ENCODE data around the gene RUNX2.

Gene RUNX2

DNA sequence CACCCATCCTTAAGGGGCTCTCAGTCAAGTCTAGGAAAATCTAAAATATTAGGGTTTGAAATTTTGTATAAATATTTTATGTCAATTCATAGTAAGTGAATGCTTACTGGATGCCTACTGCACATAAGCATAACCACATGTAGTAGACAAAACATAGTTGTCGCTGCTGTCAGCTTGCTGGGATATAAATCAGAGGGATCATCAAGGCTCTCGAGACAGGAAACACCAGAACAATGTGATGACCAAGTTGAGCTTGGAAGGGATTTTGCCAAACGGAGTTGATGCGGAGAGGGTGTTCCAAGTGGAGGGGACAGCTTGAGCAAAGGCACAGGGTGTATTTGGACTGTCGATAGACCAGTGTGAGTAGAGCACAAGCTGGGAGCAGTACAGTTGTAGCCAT is 155.4 kb downstream of the RUNX2 start:
- DNase-seq (ENCODE audit: low read depth in 2 of 2), result no peak

DNA sequence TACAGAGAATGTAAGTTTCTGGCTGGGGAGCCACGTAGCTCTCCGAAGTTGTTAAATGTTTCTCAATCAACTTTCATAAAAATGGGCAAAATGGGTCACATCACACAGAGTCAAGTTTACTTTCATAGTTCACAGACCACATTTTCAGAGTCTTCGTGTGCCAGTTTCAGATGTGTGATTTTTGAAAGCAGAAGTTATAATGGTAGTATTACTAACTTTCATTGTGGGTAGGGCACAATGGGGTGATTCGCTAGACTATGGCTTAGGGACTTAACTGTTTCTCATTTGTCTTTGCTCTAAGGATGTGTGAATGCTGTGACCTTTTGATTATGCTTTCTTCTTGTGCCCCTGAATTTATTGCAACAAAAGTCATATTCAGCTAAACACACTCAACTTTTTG is 158.6 kb downstream of the RUNX2 start:
- DNase-seq (ENCODE audit: low read depth in 2 of 2), result no peak

DNA sequence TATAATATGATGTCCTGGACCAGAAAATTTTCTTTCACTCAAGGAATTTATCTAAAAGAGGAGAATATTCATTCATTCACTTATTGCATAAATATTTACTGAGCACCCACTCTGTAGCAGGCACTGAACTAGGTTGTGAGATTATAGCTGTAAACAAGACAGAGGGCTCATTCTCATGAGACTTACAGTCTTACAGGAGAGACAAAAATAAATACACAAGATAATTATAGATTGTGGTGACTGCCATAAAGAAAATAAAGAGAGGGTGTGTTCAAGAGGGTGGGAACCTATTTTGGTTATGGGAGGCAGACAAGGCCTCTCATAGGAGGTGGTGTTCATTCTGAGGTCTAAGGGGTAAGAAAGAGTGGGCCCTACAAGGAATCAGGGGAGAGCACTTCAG is 159.5 kb downstream of the RUNX2 start:
- no peak for DNase-seq (ENCODE audit: low read depth in 2 of 2)

DNA sequence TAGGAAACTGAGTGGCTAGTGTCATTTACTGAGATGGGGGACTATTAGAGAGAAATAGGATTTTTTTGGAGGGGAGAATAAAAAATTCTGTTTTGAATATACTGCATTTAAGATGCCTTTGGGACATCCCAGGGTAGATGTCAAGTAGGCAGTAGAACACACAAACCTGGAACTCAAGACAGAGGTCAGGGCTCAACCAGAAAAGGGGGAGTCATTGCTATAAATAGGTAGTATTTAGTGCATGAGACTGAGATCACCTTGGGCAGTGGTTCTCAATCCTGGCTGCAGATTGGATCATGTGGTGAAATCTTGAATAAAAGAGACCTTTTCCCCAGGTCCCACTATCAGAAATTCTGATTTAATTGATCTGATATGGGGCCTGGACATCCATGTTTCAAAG is 160.1 kb downstream of the RUNX2 start:
- no peak for DNase-seq (ENCODE audit: low read depth in 2 of 2)

DNA sequence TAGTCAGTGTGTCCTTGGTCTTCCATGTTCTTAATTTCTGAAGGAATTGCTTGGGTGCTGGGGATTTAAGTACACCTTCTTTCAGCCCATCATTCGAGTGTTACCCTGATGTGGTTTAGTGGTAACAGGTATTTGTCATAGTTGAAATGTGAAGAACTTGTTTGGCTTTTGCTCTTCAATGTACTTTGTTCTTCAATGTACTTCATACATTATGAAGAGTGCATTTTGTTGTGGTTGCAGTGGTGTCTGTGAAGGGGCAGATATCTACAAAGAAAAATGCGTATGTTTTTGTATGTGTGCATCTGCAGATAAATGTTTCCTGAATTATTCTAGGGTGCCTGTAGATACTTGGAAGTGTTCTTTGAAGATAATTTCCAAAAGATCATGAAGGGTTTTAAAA is 160.8 kb downstream of the RUNX2 start:
- no peak for DNase-seq (ENCODE audit: low read depth in 2 of 2)

DNA sequence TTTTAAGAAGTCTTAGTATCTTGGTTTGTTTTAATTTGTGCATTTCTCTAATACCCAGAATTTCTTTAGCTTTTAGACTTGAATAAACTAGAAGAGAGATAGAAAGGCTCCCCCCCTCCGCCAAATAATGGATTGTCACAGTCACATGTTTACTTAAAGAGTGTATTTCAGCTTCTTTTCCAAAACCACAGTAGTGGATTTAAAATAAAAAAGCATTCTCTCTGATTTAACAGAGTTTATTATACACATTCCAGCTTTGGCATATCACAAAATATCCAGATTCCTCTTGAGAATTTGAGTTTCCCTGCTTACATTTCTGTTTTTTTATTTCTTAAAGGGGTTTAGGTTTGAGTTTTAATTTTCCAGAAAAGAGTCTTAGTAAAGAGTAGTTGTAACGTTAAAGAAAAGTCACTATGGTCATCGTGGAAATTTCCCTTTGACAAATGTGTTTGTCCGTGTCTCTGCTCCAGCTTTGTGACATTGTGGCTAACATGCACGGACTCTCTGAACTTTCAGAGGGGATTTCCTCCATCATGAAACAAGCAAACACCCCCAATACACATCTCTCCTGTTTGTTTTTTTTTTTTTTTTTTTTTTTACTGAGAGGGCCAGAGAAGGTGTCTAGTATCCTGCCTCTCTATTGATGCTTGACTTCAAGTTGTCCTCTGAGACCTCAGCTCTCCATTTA is 163.1 kb downstream of the RUNX2 start:
- no peak for DNase-seq (ENCODE audit: low read depth in 2 of 2)

DNA sequence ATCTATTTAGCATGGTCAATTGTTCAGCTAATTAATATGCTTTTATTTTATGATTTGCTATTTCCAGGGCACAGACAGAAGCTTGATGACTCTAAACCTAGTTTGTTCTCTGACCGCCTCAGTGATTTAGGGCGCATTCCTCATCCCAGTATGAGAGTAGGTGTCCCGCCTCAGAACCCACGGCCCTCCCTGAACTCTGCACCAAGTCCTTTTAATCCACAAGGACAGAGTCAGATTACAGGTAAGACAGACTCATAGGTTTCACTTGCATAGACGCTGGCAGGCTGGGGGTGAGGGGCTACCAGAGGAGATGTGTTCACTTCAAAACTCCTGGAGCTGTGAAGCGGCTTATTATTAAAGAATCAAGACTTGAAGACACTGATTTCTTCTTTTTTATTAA is 163.7 kb downstream of the RUNX2 start:
- DNase-seq (ENCODE audit: low read depth in 2 of 2), result no peak

DNA sequence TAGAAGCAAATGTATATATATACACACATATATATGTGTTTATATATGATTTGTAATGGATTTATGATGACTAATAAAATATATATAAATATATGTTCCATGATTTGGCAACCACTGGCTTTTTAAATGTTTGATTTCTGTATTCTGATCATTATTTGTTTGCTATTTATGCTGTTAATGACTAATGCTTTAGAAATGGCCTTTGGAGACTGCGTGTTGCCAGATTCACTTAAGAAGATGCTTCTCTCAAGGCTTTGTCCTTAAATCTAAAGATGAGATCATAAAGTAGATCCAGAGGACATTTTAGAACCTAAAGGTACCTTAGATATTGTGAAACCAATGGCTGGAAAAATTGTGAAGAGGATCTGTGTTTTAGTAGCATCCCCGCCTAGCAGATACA is 165.6 kb downstream of the RUNX2 start:
- no peak for DNase-seq (ENCODE audit: low read depth in 2 of 2)

DNA sequence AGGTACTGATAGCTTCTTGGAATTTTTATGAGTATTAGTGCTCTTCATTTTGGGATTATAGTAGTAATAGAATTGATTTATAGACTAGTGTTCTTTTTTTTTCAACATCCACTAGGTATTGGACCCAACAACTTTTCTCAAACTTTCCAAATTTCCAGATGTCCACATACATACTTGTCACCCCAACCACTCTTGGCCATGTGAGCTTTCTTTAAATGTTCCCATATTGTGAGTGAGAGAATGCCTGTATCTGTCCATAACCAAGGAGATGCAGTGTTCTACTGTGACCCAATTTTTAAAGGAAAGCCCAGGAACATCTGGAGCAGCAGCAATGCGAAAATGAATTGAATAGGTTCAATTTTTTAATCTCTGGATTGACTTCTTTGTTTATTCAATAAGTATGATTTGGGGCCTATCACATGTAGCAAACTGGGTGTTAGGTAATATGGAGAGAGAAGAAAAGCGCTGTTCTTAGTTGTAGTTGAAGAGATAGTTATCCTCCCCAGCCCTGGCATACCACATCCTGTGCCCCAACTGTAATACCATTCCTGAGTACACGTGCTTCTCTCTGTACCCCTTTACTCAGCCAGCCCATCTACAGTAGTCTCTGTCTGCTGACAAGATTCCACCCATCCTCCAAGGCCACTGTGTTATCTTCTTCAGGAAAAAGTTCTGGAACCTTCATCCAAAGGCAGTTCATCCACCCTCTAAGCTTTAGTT is 166.4 kb downstream of the RUNX2 start:
- DNase-seq (ENCODE audit: low read depth in 2 of 2), result no peak

DNA sequence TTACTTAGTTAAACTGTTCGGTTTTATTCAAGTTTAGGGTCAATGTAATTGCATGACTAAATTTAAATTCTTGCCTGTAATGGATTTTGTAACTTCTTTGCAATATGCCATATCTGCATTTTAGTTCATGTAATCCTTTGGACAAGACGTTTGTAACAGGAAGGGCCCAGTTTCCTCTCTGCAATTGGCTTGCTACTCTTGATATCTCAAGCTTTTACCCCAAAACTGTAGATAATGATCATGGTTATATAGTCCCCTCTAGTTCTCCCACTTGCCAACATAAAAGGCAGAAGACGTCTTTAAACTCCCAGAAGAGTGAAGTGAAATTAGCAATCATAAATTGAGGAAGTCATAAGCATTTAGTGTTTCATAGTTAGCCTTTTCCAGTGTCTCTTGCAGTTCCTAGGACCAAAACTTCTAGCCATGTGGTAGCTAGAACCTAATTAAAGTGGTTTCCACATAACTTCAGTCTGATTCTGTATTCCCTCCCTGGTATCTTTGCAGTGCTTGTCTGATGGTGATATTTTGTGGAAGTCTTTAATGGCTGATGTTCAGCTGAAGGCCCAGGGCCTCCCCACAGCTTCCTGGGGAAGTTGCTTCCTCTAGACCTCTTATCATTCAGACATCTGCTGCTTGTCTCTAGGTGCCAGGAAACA is 167.4 kb downstream of the RUNX2 start:
- no peak for DNase-seq (ENCODE audit: low read depth in 2 of 2)

DNA sequence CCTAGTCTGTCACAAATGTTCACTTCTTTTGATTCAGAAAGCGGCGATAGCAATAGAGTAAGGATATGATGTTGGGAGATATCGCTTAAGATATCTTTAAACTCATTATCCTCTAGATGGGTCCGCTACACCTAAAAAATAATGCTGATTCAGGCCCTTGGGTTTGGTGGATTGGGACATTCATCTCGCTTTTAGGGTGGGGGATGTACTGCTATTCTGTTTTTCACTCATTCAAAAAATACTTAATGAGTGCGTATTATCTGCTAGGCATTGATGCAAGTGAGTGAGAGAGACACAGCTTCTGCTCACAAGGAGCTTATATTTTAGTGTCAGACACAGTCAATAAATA is 167.9 kb downstream of the RUNX2 start:
- DNase-seq (ENCODE audit: low read depth in 2 of 2), result no peak

DNA sequence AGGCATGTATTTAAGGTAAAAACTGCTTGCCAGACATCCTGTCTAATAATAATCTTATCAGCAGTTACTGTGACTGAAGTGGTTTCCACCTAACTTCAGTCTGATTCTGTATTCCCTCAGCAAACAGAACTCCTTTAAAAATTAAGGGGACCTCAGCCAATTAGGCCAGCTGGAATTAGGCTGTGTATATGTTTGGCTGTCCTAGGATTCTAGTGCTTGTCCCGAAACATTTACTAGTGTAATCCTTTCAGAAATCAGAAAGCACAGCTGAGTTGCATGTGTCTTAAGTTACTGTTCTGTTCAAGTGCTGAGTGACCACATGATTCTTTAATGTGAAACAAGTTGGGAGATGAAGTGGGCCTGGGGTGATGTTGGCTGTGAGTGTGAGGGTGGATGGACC is 170.5 kb downstream of the RUNX2 start:
- no peak for DNase-seq (ENCODE audit: low read depth in 2 of 2)

DNA sequence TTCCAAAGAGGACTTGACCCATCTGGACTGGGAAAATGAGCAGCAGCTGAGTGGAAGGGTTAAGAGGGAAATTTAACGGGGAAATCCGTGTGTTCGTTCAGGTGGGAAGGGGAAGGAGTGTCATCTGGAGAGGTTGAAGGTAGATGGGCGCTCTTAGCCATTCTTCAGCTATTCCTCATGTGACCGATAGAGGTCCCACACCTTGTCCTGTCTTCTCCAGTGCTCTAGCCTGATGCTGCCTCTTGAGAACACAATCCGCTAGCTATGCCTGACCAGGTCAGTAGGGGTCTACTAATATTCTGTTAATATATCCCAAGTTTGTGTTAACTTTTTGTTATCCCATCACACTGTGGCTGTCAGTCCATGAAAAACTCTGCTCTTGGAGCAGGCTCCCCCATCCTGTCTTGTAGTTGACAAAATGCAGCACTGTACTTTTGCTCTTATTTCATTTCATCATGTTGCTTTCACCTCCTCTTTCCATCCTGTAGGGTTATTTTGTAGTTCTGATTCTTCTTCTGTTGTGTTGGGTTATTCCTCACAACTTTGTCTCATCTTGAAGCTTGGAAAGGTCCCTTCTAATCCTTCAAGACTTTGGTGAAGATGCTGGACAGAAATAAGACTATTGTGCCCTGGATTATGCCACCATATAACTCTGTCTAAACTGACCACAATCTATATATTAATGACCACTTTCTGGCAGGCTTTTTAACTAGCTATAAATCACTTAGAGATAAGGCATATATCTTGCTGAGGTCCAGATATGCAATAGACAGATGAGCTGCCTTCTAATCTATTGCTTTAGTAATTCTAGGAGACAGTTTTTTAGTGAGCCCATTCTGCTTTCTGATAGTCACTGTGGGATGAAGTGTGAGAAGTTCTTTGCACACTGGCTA is 173.0 kb downstream of the RUNX2 start:
- DNase-seq (ENCODE audit: low read depth in 2 of 2), result no peak

DNA sequence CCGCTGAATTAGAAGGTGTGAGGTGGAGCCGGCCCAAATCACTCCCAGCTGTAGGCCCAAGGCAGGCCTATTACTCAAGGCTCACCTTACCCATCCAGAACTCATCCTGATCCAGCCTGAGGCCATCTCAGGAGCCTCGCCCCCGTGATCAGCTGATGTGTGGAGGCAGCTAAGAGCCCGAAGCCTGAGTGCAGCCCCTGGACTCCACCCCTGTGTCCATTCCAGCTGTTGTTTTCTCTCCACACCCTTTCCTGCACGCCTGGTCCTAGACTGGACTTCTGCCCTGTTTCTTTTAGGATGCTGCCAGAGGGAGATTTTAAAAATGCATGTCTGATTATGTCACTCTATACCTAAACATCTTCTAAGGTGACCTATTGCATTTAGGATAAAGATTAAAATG is 174.3 kb downstream of the RUNX2 start:
- DNase-seq (ENCODE audit: low read depth in 2 of 2), result no peak

DNA sequence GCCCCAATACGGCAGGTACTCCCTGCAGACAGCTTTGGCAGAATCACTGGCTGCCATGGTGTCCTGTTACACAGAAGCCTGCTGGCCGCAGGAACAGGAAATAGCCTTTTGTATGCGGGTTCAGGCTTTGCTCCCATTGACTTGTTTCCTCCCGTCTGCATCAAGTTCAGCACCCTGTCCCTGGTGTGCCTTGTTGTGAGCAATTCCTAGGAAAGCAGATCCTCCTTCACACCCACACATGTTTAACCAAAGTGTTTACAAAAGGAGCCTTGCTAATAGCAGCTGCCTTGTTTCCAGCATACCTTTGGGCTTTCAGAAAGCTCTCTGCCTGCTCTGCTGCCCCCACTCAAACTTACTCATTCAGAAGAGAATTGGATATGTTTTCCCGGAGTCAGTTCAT is 176.8 kb downstream of the RUNX2 start:
- DNase-seq (ENCODE audit: low read depth in 2 of 2), result no peak

DNA sequence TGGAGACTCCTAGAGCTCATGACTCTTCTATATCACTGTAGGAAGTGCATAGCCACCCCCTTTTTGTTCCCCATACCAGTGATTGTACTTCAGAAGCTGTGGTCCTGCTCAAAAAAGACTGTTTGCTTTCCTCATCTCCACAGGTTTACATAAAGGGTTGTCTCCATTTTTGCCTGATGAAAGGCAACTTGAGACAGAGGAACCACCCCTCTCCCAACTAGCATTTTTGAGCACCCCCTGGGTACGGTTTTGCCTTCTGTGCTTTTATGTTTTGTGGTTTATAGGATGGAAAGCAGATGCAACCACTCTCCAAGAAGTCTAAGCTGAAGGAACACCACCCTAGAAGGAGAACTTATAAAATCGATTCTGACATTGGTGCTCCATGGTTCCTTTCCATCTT is 177.3 kb downstream of the RUNX2 start:
- DNase-seq (ENCODE audit: low read depth in 2 of 2), result no peak

DNA sequence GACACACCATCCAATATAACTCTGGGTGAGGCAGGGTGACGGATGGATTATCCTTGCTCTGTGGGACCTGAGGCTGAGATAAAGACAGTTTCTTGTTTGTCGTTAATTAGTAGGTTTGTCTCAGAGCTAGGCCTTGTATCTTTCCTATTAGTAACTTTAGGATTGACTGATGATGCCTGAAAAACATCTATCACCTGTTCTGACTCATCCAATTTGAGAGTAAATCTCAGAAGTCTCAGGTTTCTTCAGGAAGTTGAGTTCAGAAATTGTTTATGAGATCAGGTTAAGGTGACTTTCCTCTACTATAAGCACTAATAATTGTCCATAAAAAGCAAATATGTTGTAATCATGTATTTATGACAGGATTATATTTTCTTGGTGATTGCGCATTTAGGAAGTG is 179.1 kb downstream of the RUNX2 start:
- no peak for DNase-seq (ENCODE audit: low read depth in 2 of 2)

DNA sequence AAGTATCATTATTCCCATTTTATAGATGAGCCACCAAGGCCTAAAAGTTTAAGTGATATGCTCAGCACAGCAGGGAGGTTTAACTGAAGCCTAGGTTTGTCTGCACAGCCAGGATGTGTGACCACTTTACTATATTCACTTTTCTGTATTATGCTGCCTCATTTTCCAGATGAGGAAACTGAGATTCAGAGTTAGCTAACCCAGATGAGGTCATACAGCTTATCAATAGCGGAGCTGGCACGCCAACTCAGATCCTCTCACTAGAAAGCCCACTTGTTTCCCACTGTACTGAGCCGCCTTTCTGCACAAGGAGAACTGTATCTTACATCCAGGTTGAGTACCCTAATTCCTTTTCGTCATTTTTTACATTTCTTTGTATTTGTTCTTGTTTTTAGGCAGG is 181.3 kb downstream of the RUNX2 start:
- DNase-seq (ENCODE audit: low read depth in 2 of 2), result no peak

DNA sequence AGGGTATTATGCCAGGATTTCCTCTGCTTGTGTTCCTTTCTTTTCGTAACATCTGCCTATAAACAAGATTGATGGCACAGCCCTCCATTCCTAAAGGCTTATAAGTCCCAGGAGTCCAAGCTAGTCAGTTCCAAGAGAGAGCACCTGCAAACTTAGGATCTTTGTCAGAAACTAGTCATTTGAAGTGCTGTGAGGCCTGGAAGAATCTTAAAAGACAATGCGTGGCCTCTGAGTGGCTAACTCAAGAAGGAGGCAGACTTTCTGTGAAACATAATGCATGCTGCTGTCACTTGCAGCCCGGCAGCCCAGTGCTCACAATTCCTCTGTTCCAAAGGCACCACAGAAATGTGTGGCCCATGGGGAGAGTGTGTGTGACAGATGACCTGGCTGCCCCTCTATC is 184.6 kb downstream of the RUNX2 start:
- DNase-seq (ENCODE audit: low read depth in 2 of 2), result no peak

DNA sequence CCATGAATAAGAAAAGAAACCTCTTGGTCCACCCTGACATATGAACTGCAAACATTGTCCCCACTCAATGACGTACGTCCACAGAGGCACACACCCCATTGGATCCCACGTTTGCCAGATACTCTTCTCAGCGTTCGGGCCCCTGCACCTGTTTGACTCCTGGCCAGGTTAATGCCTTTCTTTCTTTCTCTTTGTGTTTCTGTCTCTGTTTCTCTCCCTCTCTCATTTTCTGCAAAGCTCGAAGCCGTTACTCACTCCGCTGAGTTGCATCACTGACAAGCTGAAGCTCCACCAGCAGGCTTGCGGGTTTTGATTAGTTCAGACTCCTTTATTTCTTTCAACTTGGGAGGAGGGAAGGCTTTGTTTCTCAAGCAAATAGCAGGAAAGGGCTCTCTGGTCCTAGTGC is 185.1 kb downstream of the RUNX2 start:
- DNase-seq (ENCODE audit: low read depth in 2 of 2), result no peak

DNA sequence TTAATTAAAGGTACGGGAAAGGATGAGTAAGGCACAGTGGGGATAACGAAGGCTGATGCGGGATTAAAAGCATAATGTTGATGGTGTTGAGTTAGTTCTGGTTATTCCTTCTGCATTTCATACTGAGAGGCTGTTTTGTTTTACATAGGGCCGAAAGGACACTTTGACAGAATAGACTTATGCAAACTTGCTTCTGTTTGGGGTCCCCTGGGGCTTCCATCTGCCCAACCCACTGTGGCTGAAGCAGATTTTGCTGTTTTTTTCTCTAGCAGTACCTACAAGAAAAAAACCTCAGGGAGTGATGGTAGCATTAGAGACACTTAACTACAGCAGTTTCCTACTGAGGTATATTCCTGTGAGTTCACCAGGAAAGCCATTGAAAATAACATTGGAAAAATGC is 185.7 kb downstream of the RUNX2 start:
- DNase-seq (ENCODE audit: low read depth in 2 of 2), result no peak

DNA sequence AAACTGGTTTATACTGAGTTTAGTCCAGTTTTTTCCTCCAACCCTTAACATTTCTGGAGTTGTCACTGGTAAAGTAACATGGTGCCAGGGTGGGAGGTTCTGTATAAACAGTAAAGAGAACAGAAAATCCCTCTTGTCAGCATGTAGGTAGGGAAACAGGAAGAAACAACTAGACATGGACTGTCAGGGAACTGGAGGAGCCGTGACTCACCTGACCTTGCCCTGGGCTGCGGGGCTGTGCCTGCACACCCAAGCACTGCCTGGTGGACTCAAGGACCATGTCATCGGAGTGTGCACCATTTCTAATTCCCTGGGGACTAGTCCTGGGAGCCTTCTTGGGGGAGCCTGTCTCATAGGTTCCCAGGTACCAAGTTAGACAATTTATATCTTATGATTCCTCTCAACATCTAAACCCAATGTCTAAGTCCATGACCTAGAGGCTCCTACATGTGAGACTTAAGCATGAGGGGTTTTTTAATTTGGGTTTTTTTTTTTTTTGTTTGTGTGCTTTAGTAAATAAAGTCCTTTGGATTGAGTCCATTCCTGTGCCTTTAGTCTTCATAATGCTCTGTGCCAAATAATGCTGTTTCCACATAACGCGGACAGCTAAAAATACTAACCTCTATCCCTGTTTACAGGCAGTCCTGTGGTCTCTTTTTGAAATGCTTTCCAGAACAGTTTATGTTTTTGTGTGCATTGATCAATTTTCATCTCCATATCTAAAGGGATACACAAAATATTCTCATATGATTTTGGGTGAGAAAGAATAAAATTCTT is 186.5 kb downstream of the RUNX2 start:
- DNase-seq (ENCODE audit: low read depth in 2 of 2), result no peak
